Caco-2 (cell line): ENCODE data around the gene BRINP3. TPM values are rescaled to one million over a fixed set of nuclear protein-coding genes. Genes with fewer than 3 reads are reported as not detected.
"Not testable (repeated sequence)": the region's sequence is repeated elsewhere in the genome, so short reads cannot be mapped to it uniquely, and the experiment has no call there.

Experiments used
- Bru-seq: library from RNA; stranded (reverse); fragments of 400-500 nt; gene quantifications from one replicate; lab custom pipeline; 2021; lab: Mats Ljungman, UMichigan
- BruChase-seq, 2 experiments: library from RNA; stranded (reverse); fragments of 400-500 nt; gene quantifications; one replicate each; lab custom pipeline; 2021; lab: Mats Ljungman, UMichigan
- BruUV-seq: library from RNA; stranded (reverse); fragments of 400-500 nt; replicated peaks from 2 replicates; lab custom pipeline; 2021; lab: Mats Ljungman, UMichigan
- CTCF ChIA-PET: fragments of 300-600 bp; sonication (Branson Sonifier 250); formaldehyde crosslinking; loops from one replicate; lab custom pipeline; 2022; ENCODE audit warnings: antibody characterized with exemption; lab: Charles Lee
- POLR2A ChIA-PET: fragments of 300-600 bp; sonication (Branson Sonifier 250); formaldehyde crosslinking; loops from one replicate; lab custom pipeline; 2022; ENCODE audit warnings: antibody characterized with exemption; lab: Charles Lee
- DNase-seq, 2 experiments: peaks; one replicate each; pipeline versions ENCODE4 v3.0.0 to v3.0.0-alpha.2; 2020 to 2022
- H3K27me3 ChIP-seq: replicated peaks from 2 replicates; pipeline ENCODE4 v1.6.0; 2011; ENCODE audit warnings: low read length; ENCODE audit not compliant: control insufficient read depth, insufficient read depth
- H3K36me3 ChIP-seq: 2 replicates; pipeline ENCODE4 v1.5.1; 2011; ENCODE audit warnings: low read length; ENCODE audit not compliant: control insufficient read depth, insufficient read depth
- H3K4me1 ChIP-seq: fragments of 250-450 bp; sonication (Bioruptor Pico); 2 replicates; pipeline ENCODE4 v1.5.1; 2020; ENCODE audit warnings: mild to moderate bottlenecking
- H3K4me3 ChIP-seq: 2 replicates; pipeline ENCODE4 v1.5.1; 2011; ENCODE audit warnings: low read depth, mild to moderate bottlenecking, control low read depth, low read length
- H3K9me3 ChIP-seq: fragments of 250-450 bp; sonication (Bioruptor Pico); 2 replicates; pipeline ENCODE4 v1.5.1; 2020; ENCODE audit warnings: mild to moderate bottlenecking, moderate library complexity
- H3K27ac Mint-ChIP-seq: one replicate; pipeline ENCODE4 v1.8.0; 2022; ENCODE audit warnings: mixed read lengths; ENCODE audit not compliant: unreplicated experiment
- H3K27me3 Mint-ChIP-seq: one replicate; pipeline ENCODE4 v1.8.0; 2022; ENCODE audit warnings: mixed read lengths; ENCODE audit not compliant: insufficient read depth, unreplicated experiment
- H3K36me3 Mint-ChIP-seq: one replicate; pipeline ENCODE4 v1.8.0; 2022; ENCODE audit warnings: mild to moderate bottlenecking, mixed read lengths; ENCODE audit not compliant: insufficient read depth, unreplicated experiment
- H3K4me1 Mint-ChIP-seq: one replicate; pipeline ENCODE4 v1.8.0; 2022; ENCODE audit warnings: low read depth, mixed read lengths; ENCODE audit not compliant: unreplicated experiment
- H3K4me3 Mint-ChIP-seq: one replicate; pipeline ENCODE4 v1.8.0; 2022; ENCODE audit warnings: mild to moderate bottlenecking, moderate library complexity, mixed read lengths; ENCODE audit not compliant: unreplicated experiment
- H3K9me3 Mint-ChIP-seq: one replicate; pipeline ENCODE4 v1.8.0; 2022; ENCODE audit warnings: mixed read lengths; ENCODE audit not compliant: unreplicated experiment
- CTCF ChIP-seq, 2 experiments: fragments of 200-600 bp in 1 of 2; IDR thresholded peaks; 1 replicate in 1 of 2; 2 replicates in 1 of 2; pipeline versions ENCODE4 v1.5.1 to v1.8.0; 2011 to 2022; ENCODE audit warnings: antibody characterized with exemption in 1 of 2, control low read depth in 1 of 2, inconsistent platforms in 1 of 2, low read depth in 1 of 2, low read length in 1 of 2, mild to moderate bottlenecking in 1 of 2, moderate library complexity in 1 of 2; ENCODE audit not compliant: insufficient read depth in 1 of 2, severe bottlenecking in 1 of 2, unreplicated experiment in 1 of 2
- intact Hi-C: fragments of 100-400 bp; cut with micrococcal nuclease; formaldehyde crosslinking; loops from one replicate; pipeline ENCODE4 v1.10.0; 2022; ENCODE audit not compliant: unreplicated experiment
- long read RNA-seq: library from polyadenylated mRNA; stranded (forward); transcript quantifications from one replicate; pipeline ENCODE4 v2.0.0, GENCODE V29; 2022
- total RNA-seq: library from RNA; stranded (reverse); gene quantifications from 2 replicates; pipeline ENCODE4 v1.2.3, GENCODE V29; 2022

The BRINP3 gene
- total RNA-seq (not detected in 2 replicates), Bru-seq, nascent RNA (percentile 1 among the genes with signal in this experiment), BruChase-seq, experiment 1, labeled RNA remaining after a 2-hour chase (not detected), BruChase-seq, experiment 2, labeled RNA remaining after a 6-hour chase (percentile 1 among the genes with signal in this experiment)
- long read RNA-seq = 0 reads

DNA sequence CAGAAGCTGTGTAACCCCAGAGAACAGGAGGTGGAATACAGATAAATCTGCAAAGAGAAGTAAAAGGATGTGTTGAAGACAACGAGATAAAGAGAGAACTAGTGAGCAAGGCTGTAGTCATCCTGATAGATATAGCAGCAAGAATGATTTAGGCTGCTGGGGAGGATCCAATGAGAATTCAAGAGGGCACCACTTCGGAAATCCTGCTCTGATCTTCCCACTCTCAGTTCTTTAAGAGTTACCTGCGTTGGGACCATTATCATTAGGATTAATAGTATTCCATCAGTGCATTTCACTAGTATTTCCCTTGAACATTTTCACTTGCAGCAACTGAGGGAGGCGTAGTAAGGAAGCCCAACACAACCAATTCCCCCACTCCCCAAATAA lies at the start of gene BRINP3:
TSS of gene BRINP3 (minus strand) at position 103 of the 387 bp plus-strand sequence.
- peaks cover 7% of the 10 kb centered on the region for H3K4me1 Mint-ChIP-seq
- DNase-seq = no peak

GRCh38 chr1:190511554-190511953 lies 33.9 kb upstream of the BRINP3 start:
- no peak for DNase-seq
- Mint-ChIP-seq H3K4me1 (no peaks in the 10 kb centered on the region), H3K27ac (no peak overlapping the region), H3K9me3 (no peaks in the 10 kb centered on the region), H3K4me3 (no peak overlapping the region), H3K27me3 (no peaks in the 10 kb centered on the region), H3K36me3 (no peaks in the 10 kb centered on the region)
- ChIA-PET POLR2A (no interaction called here), CTCF (no interaction called here)
- Histone ChIP-seq H3K36me3 (no peaks in the 10 kb centered on the region), H3K4me1 (no peaks in the 10 kb centered on the region), H3K27me3 (no peaks in the 10 kb centered on the region), H3K4me3 (no peak overlapping the region), H3K9me3 (no peaks in the 10 kb centered on the region)
- no TSS peak for BruUV-seq
- TF ChIP-seq CTCF (IDR thresholded peaks at IDR 0.05; ENCODE audit: insufficient read depth in 1 of 2, low read depth in 1 of 2, low read length in 1 of 2, severe bottlenecking in 1 of 2, unreplicated experiment in 1 of 2) = no peak
- intact Hi-C loops = no loop called here

More for the DNA sequence above, at the start of gene BRINP3:
- intact Hi-C loops = no loop called here
- Mint-ChIP-seq H3K36me3 (no peaks in the 10 kb centered on the region), H3K4me3 (peak within 1 kb of the TSS; percentile 73), H3K9me3 (no peaks in the 10 kb centered on the region), H3K27ac (no peak within 1 kb of the TSS), H3K27me3 (peaks cover 8% of the 10 kb centered on the region)
- H3K9me3 ChIP-seq = no peaks in the 10 kb centered on the region
- no TSS peak for BruUV-seq
- peak within 1 kb of the TSS; percentile 31 for H3K4me3 ChIP-seq
- POLR2A ChIA-PET = no interaction called here
- CTCF ChIA-PET = no interaction called here
- H3K4me1 ChIP-seq = no peaks in the 10 kb centered on the region
- no peak for TF ChIP-seq CTCF (IDR thresholded peaks at IDR 0.05; ENCODE audit: insufficient read depth in 1 of 2, low read depth in 1 of 2, low read length in 1 of 2, severe bottlenecking in 1 of 2, unreplicated experiment in 1 of 2)
- no peaks in the 10 kb centered on the region for H3K27me3 ChIP-seq
- no peaks in the 10 kb centered on the region for H3K36me3 ChIP-seq

GRCh38 chr1:190507357-190507756 lies 29.7 kb upstream of the BRINP3 start:
- DNase-seq = no peak
- Mint-ChIP-seq H3K27ac (no peak overlapping the region), H3K27me3 (no peaks in the 10 kb centered on the region), H3K4me1 (no peaks in the 10 kb centered on the region), H3K36me3 (no peaks in the 10 kb centered on the region), H3K9me3 (no peaks in the 10 kb centered on the region), H3K4me3 (no peak overlapping the region)
- ChIA-PET POLR2A (no interaction called here), CTCF (no interaction called here)
- no TSS peak for BruUV-seq
- intact Hi-C loops = no loop called here
- Histone ChIP-seq H3K4me3 (no peak overlapping the region), H3K9me3 (no peaks in the 10 kb centered on the region), H3K4me1 (no peaks in the 10 kb centered on the region), H3K27me3 (no peaks in the 10 kb centered on the region), H3K36me3 (no peaks in the 10 kb centered on the region)
- no peak for TF ChIP-seq CTCF (IDR thresholded peaks at IDR 0.05; ENCODE audit: insufficient read depth in 1 of 2, low read depth in 1 of 2, low read length in 1 of 2, severe bottlenecking in 1 of 2, unreplicated experiment in 1 of 2)

GRCh38 chr1:190504539-190504938 lies 26.9 kb upstream of the BRINP3 start:
- H3K4me1 ChIP-seq, H3K27ac Mint-ChIP-seq, intact Hi-C loops, H3K27me3 Mint-ChIP-seq, DNase-seq, CTCF ChIA-PET, POLR2A ChIA-PET, H3K9me3 ChIP-seq, H3K4me3 ChIP-seq, H3K36me3 ChIP-seq, H3K4me1 Mint-ChIP-seq, H3K9me3 Mint-ChIP-seq, H3K27me3 ChIP-seq, H3K36me3 Mint-ChIP-seq, H3K4me3 Mint-ChIP-seq, BruUV-seq: not testable (repeated sequence)
